ENCODE results near the gene ZNF37A.

Gene ZNF37A

DNA sequence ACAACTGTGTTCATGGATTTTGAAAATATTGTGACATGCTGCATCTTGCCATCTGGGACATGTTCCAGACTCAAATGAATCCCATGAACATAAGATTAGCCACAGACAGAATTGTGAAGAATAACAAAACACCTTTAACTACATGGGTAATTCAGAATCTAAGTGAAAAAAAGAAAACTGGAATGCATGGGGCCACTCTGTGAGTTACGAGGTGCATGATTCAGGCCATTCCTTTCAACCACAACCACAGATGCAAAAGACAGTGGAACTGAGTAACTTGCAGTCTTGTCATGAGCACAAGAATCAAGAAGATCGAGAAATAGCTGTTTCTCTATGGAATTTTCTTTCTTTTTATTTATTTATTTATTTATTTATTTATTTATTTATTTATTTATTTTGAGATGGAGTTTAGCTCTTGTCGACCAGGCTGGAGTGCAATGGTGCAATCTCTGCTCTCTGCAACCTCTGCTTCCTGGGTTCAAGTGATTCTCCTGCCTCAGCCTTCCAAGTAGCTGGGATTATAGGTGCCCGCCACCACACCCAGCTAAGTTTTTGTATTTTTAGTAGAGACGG lies 56.8 kb downstream of the ZNF37A start:
- peak; percentile 6 for DNase-seq (ENCODE audit: low spot score)

DNA sequence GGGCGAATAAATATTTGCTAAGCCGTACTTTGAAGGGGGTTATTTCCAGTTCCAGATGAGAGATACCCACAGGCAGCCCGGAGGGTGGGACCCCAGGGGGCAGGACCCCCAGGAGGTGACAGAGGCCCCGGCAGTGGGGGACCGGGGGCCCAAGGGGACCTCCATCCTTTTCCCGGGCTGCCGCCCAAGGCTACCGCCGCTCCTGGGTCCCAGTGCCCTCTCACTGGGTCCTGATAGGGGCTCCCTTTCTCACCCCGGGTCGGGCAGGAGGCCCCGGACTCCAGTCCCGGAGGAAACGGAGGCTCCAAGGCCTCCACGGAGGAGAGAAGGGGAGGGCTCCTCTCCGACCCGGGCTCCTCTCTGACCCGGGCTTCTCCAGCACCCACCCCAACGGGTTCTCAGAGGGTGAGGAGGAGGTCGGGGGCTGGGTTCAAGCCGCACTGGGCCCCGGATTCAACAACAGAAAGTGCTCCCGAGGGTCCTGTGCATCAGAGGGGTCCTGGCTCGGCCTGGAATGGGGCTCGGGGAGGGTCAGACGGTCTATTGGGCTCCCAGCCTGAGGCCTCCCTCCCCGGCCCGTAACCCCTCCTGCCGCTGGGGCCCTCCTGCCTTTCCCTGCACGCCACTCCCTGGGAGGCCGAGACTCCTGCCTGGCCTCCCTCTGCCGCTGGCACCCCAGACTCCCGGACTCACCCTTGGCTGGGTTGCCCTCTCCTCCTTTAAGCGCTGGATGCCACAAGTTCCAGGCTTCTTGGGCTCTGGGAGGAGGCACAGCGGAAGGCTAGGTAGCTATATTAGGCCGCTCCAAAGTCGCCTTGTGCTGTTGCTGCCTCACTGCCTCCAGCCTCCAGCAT lies 62.5 kb downstream of the ZNF37A start:
- DNase-seq (ENCODE audit: low spot score): no peak

DNA sequence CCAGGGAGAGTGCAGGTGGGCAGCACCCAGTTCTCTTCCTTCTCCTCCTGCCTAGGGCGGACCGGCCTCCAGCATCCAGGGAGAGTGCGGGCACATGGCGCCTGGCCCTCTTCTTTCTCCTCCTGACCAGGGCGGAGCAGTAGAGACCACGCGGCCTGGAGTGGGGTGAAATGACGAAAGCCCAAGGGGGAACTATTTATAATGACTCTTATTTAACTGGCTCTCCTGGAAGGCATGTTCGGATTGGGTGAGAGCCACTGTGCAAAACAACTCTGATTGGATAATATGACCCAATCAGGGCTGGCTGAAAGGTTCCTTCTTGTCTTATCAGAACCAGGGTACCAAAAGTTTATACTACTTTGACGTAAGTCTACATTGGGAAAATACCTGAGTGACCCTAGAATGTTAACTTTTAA lies 63.1 kb downstream of the ZNF37A start:
- DNase-seq (ENCODE audit: low spot score): no peak

GRCh38 chr10:38159004-38159403 lies 64.9 kb downstream of the ZNF37A start:
- no peak for DNase-seq (ENCODE audit: low spot score)

GRCh38 chr10:38163617-38164016 lies 69.5 kb downstream of the ZNF37A start:
- no peak for DNase-seq (ENCODE audit: low spot score)

DNA sequence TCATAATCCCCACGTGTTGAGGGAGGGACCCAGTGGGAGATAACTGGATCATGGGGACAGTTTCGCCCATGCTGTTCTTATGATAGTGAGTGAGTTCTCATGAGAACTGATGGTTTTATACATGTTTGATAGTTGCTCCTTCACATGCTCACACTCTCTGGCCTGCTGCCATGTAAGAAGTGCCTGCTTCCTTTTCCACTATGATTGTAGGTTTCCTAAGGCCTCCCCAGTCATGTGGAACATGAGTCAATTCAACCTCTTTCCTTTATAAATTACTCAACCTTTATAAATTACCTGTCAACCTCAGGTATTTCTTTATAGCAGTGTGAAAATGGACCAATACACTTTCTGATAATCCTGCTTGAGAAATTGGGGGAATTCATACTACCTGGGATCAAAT lies 80.2 kb downstream of the ZNF37A start:
- no peak for DNase-seq (ENCODE audit: low spot score)

DNA sequence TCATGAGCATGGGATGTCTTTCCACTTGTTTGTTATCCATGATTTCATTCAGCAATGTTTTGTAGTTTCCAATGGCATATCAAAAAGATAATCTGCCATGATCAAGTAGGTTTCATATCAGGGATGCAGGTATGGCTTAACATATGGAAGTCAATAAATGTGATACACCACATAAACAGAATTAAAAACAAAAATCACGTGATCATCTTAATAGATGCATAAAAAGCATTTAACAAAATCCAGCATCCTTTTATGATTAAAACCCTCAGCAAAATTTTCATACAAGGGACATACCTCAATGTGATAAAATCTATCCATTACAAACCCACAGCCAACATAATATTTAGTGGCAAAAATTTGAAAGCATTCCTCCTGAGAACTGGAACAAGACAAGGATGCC lies 90.3 kb downstream of the ZNF37A start:
- DNase-seq (ENCODE audit: low spot score): no peak
